HG02870 (cell line): ENCODE results near the gene KIF13A.
A peak's percentile ranks its signal among the peaks of the same experiment; 100 is the strongest.
"Not testable (repeated sequence)": the region's sequence is repeated elsewhere in the genome, so short reads cannot be mapped to it uniquely, and the experiment has no call there.

Experiments used
- ATAC-seq: cut with Tn5 transposase; IDR thresholded peaks from one replicate; pipeline ENCODE4 v1.9.1; 2021; ENCODE audit warnings: mild to moderate bottlenecking, moderate library complexity; ENCODE audit not compliant: unreplicated experiment

The KIF13A gene

DNA sequence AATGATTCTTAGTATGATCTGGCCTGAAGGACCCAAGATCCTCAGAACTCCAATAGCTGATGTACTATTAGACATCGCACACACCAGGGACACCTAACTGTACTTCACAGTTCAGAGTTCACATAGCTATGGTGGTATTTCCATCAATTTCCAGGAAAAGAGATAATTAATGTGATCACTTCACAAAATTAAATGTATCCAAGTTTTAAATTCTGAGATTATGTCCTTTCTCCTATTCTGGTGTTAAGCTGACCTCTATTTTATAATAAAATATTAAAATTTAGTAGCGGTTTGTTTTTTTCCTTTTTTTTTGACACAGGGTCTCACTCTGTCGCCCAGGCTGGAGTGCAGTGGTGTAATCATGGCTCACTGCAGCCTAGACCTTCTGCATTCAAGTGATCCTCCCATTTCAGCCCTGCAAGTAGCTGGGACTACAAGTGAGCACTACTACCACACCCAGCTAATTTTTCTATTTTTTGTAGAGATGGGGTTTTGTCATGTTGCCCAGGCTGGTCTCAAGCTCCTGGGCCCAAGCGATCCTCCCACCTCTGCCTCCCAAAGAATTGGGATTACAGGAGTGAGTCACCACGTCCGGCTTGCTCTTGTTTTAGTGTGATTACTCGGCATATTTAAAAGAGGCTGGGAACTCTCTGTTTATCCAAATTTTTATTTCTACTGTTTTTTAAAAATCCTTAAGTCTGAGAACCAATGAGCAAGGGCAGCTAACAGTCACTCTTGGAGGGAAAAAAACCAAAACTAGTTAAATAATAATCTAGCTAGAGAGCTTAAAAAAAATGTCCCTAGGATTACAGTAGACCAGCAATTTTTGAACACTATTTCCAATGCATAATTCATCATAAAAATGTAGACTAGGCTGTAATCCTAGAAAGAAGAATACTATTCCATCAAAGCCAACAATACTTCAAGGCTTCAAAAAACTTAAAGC is 16.0 kb downstream of the KIF13A start:
- ATAC-seq, result no peak

- ATAC-seq, result no peak
These were observed 18.6 kb downstream of the KIF13A start for GRCh38 chr6:17968876-17969275.

- ATAC-seq, result no peak
These were observed 19.5 kb downstream of the KIF13A start for GRCh38 chr6:17967668-17968518.

- ATAC-seq, result no peak
These were observed 21.0 kb downstream of the KIF13A start for GRCh38 chr6:17966451-17966850.

- ATAC-seq, result no peak
These were observed 22.0 kb downstream of the KIF13A start for GRCh38 chr6:17965397-17965796.

- no peak for ATAC-seq
These were observed 22.8 kb downstream of the KIF13A start for GRCh38 chr6:17964633-17965032.

GRCh38 chr6:17962436-17963031 is 24.9 kb downstream of the KIF13A start:
- ATAC-seq, result no peak

DNA sequence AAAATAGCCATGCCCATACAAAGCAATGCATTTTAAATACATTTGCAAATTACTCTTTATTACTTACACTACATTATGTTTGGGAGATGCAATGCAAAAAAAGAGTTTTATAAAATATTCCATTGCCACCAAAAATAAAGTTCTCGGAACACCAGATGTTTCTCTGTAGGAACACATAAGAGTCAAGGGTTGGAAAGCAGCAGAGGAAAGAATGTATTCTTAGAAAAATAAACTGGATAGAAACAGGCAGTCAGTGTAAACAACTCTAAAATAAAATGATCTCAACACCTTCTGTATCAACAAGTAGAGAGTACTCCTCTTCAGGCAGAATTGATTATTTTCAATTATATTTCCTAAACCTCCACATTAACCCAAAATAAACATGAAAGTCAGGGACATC is 28.1 kb downstream of the KIF13A start:
- ATAC-seq, result no peak

GRCh38 chr6:17957904-17958620 is 29.4 kb downstream of the KIF13A start:
- ATAC-seq, result no peak

- ATAC-seq, result peak; percentile 92
These were observed 29.9 kb downstream of the KIF13A start for GRCh38 chr6:17957498-17957897.

DNA sequence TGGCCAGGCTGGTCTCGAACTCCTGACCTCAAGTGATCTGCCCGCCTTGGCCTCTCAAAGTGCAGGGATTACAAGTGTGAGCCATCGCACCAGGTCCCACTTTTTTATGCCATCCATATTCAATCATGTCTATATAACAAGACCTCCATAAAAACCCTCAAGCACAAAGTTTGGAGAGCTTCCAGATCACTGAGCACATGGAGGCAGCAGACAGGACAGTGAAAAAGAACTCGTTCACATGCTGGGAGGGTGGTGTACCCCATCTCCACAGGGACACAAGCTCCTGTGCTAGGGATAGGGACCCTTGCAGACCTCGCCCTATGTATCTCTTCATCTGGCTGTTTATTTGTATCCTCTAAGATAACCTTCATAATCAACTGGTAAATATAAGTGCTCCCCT is 30.3 kb downstream of the KIF13A start:
- ATAC-seq, result no peak

- ATAC-seq, result no peak
These were observed 37.3 kb downstream of the KIF13A start for GRCh38 chr6:17950095-17950494.

- no peak for ATAC-seq
These were observed 38.3 kb downstream of the KIF13A start for GRCh38 chr6:17949168-17949567.

GRCh38 chr6:17948725-17949124 is 38.7 kb downstream of the KIF13A start:
- no peak for ATAC-seq

DNA sequence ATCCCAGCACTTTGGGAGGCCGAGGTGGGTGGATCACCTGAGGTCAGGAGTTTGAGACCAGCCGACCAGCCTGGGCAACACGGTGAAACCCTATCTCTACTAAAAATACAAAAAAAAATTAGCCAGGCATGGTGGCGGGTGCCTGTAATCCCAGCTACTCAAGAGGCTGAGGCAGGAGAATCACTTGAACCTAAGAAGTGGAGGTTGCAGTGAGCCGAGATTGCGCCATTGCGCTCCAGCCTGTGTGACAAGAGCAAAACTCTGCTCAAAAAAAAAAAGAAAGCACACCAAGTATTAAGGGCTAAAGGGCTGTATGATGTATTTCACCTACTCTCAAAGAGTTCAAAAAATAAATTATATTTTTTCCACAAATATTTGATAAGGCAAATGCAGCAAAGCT is 39.9 kb downstream of the KIF13A start:
- ATAC-seq, result not testable (repeated sequence)

DNA sequence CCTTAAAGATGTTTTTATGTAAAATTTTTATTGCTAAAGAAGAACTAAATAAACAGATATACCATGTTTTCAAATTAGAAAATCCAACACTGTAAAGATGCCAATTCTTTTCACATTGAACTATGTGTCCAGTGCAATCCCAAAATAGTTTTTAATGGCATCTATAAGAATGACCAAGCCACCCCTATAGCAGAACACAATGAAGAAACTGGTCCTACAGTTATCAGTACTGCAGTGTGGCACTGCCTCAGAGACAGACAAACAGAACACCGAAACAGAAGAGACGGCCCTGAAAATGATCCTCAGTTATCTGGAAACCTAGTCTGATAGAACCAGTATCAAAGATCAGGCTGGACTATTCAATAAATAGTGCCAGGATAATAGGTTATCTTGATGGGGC is 41.9 kb downstream of the KIF13A start:
- no peak for ATAC-seq

GRCh38 chr6:17945111-17945510 is 42.3 kb downstream of the KIF13A start:
- ATAC-seq, result no peak

GRCh38 chr6:17941318-17941717 is 46.1 kb downstream of the KIF13A start:
- no peak for ATAC-seq

DNA sequence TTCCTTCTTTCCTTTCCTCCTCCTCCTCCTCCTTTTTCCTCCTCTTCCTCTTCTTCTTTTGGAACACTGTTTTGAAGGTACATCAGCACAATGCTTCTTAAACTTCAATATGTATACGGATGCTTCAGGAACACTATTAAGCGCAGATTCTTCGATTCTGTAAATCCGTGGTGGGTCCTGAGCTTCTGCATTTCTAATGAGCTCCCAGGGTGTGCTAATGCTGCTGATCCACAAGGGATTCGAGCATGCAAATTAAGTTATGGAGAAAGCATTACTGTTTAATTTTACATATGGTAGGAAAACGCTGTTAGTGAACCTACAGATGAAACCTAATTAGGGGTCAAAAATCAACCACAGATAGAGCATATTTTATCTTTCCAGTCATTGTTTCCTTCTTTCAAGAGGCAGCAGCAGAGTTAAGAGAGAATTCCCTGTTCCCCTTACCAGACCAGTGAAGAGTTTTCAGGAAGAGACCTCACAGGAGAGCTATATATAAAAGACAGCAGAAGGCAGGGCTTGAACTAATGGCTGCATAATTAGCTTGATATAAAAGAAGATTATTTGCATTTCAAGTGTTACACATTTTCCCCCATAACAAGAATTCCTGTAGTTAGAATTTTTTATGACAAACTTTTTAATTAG is 47.2 kb downstream of the KIF13A start:
- no peak for ATAC-seq

DNA sequence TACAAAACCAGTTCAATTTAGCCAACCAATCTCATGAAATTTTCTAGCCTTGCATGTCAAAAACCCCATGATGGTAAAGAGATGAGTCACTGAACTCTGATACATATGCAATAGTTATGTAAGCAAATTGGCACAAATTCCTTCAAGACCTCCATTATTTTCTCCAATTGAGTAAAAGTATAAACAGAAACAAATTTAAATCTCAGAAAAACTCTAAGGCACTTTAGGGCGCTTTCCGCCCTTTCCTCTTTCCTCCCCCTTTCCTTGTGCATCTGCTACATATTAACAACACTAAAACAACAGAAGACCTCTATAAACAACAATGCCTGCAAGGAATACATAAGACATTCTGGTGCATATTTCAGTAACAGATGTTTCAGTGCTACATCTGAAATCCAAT is 48.5 kb downstream of the KIF13A start:
- no peak for ATAC-seq
